ENCODE data around the gene MDP1.

DNA sequence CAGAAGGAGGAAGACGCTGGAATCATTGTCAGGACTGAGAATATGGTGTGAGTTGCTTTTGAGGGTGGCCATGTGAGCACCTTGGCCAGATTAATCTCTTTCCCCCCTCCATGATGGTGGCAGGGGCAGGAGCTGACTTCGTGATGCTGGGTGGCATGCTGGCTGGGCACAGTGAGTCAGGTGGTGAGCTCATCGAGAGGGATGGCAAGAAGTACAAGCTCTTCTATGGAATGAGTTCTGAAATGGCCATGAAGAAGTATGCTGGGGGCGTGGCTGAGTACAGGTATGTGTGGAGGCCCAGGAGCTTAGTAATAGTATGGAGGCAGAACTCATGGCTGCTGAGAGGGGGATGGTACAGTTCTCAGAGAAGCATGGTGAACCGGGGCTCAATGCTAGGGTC is 22.3 kb upstream of the MDP1 start:
- TF ChIP-seq, protein P1, sequence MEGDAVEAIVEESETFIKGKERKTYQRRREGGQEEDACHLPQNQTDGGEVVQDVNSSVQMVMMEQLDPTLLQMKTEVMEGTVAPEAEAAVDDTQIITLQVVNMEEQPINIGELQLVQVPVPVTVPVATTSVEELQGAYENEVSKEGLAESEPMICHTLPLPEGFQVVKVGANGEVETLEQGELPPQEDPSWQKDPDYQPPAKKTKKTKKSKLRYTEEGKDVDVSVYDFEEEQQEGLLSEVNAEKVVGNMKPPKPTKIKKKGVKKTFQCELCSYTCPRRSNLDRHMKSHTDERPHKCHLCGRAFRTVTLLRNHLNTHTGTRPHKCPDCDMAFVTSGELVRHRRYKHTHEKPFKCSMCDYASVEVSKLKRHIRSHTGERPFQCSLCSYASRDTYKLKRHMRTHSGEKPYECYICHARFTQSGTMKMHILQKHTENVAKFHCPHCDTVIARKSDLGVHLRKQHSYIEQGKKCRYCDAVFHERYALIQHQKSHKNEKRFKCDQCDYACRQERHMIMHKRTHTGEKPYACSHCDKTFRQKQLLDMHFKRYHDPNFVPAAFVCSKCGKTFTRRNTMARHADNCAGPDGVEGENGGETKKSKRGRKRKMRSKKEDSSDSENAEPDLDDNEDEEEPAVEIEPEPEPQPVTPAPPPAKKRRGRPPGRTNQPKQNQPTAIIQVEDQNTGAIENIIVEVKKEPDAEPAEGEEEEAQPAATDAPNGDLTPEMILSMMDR (IDR thresholded peaks at IDR 0.05), result no peak
- TF ChIP-seq POLR2A (IDR thresholded peaks at IDR 0.05), result no peak

Measured in esophagus squamous epithelium (tissue), 4 donors.